Measurements from ENCODE around the gene MAVS.

GRCh38 chr20:3818155-3819151, 28.2 kb upstream of the MAVS start:
- TF ChIP-seq, protein P1, sequence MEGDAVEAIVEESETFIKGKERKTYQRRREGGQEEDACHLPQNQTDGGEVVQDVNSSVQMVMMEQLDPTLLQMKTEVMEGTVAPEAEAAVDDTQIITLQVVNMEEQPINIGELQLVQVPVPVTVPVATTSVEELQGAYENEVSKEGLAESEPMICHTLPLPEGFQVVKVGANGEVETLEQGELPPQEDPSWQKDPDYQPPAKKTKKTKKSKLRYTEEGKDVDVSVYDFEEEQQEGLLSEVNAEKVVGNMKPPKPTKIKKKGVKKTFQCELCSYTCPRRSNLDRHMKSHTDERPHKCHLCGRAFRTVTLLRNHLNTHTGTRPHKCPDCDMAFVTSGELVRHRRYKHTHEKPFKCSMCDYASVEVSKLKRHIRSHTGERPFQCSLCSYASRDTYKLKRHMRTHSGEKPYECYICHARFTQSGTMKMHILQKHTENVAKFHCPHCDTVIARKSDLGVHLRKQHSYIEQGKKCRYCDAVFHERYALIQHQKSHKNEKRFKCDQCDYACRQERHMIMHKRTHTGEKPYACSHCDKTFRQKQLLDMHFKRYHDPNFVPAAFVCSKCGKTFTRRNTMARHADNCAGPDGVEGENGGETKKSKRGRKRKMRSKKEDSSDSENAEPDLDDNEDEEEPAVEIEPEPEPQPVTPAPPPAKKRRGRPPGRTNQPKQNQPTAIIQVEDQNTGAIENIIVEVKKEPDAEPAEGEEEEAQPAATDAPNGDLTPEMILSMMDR (IDR thresholded peaks at IDR 0.05; ENCODE audit: low read length): peak; percentile 63
- no peak for TF ChIP-seq EZH2 (optimal IDR thresholded peaks at IDR 0.05; ENCODE audit: low read depth, low read length)
